Stimulated activated CD8-positive, alpha-beta memory T cell treated with anti-CD3 and anti-CD28 coated beads, Interleukin-12 subunit alpha, Interleukin-12 subunit beta, amount 100 ng/mL, for 24 hours (primary cell): ENCODE measurements around the gene GPC3.
"Not testable (repeated sequence)": the region's sequence is repeated elsewhere in the genome, so short reads cannot be mapped to it uniquely, and the experiment has no call there.

ENCODE experiments used
- DNase-seq: peaks from one replicate; pipeline ENCODE4 v3.0.0-alpha.2; 2020; ENCODE audit errors: extremely low read depth

The GPC3 gene

GRCh38 chrX:133985164-133985966, at the start of gene GPC3:
GPC3 (minus strand) TSS chrX:133985594.
- DNase-seq = no peak

- DNase-seq = no peak
These were observed 47.0 kb upstream of the GPC3 start for GRCh38 chrX:134032441-134032840.

GRCh38 chrX:134026565-134027311, 41.3 kb upstream of the GPC3 start:
- no peak for DNase-seq

- DNase-seq = no peak
These were observed 40.7 kb upstream of the GPC3 start for GRCh38 chrX:134025986-134026545.

- DNase-seq = no peak
These were observed 39.4 kb upstream of the GPC3 start for GRCh38 chrX:134024686-134025377.

GRCh38 chrX:134023851-134024281, 38.5 kb upstream of the GPC3 start:
- DNase-seq = no peak

DNA sequence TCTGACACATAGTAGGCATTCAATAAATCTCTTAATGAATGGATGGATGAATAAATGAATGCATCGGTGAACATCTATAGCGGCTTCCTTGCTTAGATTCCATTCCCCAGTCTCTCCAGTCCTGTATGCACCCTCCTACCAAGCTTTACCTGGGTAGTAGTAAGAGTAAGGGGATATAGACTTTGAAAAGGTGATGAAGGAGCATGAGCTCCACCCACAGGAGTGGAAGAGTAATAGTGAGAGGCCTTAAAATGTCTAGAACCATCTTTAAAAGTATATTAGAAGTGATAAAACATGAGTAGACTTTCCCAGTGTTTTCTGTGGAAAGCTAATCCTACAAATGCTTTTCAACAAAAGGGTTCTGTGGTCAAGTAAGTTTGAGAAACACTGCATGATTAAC, 35.5 kb upstream of the GPC3 start:
- DNase-seq = no peak

GRCh38 chrX:134019567-134020206, 34.3 kb upstream of the GPC3 start:
- no peak for DNase-seq

DNA sequence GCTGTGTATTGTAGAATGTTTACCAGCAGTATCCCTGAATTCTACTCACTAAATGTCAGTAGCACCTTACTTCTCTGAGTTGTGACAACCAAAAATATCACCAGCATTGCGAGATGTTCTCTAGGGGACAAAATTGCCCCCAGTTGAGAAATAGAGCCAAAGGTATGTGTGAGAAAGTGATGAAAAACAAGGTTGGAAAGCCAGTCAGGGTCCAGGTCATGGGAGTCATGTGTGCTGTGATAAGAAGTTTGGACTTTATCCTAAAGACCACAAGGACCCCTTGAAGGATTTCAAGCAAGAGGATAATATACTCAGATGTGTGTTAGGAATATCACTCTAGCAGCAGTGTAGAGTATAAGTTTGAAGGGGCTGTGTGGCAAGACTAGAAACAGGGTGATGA, 30.9 kb upstream of the GPC3 start:
- not testable (repeated sequence) for DNase-seq

DNA sequence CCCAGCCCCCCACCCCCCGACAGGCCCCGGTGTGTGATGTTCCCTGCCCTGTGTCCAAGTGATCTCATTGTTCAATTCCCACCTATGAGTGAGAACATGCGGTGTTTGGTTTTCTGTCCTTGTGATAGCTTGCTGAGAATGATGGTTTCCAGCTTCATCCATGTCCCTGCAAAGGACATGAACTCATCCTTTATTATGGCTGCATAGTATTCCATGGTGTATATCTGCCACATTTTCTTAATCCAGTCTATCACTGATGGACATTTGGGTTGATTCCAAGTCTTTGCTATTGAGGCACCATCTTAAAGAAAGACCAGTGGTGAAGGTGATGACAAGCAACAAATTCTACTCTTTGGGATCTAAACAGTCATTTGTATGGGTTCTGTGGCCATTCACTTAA, 30.1 kb upstream of the GPC3 start:
- DNase-seq = not testable (repeated sequence)

- no peak for DNase-seq
These were observed 28.1 kb upstream of the GPC3 start for GRCh38 chrX:134013524-134013923.

DNA sequence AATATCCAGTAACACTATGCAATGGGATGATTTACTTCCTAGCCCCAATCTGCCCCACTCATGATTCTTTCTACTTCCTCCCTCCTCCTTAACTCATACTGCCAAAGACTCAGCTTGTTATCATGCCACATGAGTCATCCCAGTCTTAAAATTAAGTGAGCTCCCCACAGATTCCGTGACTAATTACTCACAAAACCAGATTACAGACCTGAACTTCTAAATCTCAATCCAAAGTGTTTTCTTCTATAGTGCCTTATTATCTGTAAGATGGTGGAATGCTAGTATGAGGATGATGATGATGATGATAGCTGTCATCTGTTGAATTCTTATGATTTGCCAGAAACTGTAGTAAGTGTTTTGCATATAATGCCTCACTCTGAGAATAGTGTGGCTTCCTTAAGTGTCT, 27.7 kb upstream of the GPC3 start:
- DNase-seq = no peak

- no peak for DNase-seq
These were observed 25.3 kb upstream of the GPC3 start for GRCh38 chrX:134010690-134011089.

- no peak for DNase-seq
These were observed 22.3 kb upstream of the GPC3 start for GRCh38 chrX:134007716-134008115.

DNA sequence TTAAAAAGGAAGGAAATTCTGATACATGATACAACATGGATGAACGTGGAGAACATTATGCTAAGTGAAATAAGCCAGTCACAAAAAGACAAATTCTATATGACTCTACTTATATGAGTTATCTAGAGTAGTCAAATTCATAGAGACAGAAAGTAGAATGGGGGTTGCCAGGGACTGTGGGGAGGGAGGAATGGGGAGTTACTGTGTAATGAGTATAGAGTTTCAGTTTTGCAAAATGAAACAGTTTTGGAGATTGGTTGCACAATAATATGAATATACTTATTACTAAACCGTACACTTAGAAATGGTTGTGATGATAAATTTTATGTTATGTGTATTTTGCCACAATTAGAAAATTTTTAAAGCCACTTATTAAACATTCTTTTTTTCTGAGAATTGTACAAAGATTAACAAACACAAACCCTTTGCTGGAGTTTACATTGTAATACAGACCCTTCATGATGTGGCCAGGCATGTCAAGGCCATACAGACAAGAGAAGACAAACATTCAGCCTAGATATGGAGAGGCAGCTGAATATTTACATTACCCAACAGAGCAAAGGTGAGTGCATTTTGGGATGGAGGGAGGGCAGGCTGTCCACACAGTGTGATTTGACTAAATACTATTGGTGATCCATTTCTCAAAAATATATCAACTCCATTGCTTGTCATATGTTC, 21.2 kb upstream of the GPC3 start:
- no peak for DNase-seq

DNA sequence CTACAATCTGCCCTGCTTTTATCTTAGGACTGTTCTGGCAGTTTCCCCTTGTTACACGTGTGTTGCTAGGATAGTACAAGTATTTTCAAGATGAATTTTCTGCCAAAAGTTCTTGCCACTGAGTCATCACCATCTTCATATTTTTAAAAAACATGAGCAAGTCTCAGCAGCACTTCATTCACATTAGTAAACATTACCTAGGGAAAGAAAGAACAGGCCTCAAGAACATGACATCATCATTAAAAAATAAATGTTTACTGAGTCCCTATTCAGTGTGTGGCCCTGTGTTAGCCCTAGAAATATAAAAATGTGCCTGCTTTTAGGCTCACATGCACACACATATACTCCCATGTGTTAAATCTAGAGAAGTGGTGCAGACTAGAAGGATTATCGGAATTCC, 18.7 kb upstream of the GPC3 start:
- DNase-seq = no peak

- no peak for DNase-seq
These were observed 17.7 kb upstream of the GPC3 start for GRCh38 chrX:134002921-134003615.

GRCh38 chrX:134000260-134001245, 15.2 kb upstream of the GPC3 start:
- DNase-seq = no peak

GRCh38 chrX:133999031-133999705, 13.8 kb upstream of the GPC3 start:
- no peak for DNase-seq
